NCI-H748 (cell line): Measurements from ENCODE around the gene WNT3A.

Experiments used
- DNase-seq: peaks from one replicate; lab custom pipeline; 2025; ENCODE audit not compliant: unreplicated experiment; lab: John Stamatoyannopoulos, UW

Gene WNT3A

GRCh38 chr1:228030451-228031201 lies 23.8 kb downstream of the WNT3A start:
- no peak for DNase-seq

GRCh38 chr1:228031276-228031995 lies 24.6 kb downstream of the WNT3A start:
- no peak for DNase-seq

DNA sequence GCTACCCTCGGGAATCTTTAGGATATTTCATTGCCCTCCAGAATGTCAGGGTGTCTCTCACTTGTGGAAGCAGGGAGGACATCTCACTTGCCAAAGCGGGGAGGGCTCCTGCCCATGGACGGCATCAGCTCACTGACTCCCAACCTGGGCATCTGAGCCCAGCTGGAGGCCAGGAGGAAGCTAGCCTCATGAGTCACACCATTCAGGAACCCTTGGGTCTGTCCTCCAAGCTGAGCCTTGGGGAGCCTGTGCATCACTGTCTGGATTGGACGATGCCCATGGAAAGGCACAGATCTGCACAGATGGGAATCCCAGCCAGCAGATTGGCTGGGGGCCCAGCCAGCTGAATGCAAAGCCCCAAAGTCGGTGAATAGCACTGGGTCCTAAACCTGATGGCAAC lies 25.2 kb downstream of the WNT3A start:
- no peak for DNase-seq

DNA sequence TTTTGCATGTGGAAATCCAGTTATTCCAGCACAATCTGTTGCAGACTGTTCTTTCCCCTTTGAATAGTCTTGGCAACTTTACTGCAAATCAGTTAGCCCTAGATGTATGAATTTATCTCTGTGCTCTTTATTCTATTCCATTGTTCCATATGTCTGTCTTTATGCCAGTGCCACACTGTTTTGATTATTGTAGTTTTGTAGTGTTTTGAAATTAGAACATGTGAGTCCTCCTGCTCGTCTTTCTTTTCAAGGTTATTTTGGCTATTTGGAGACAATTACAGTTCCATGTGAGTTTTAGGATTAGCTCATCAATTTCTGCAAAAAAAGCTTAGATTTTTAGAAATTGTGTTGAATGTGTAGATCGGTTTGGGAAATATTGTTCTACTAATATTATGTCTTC lies 26.6 kb downstream of the WNT3A start:
- DNase-seq: no peak

DNA sequence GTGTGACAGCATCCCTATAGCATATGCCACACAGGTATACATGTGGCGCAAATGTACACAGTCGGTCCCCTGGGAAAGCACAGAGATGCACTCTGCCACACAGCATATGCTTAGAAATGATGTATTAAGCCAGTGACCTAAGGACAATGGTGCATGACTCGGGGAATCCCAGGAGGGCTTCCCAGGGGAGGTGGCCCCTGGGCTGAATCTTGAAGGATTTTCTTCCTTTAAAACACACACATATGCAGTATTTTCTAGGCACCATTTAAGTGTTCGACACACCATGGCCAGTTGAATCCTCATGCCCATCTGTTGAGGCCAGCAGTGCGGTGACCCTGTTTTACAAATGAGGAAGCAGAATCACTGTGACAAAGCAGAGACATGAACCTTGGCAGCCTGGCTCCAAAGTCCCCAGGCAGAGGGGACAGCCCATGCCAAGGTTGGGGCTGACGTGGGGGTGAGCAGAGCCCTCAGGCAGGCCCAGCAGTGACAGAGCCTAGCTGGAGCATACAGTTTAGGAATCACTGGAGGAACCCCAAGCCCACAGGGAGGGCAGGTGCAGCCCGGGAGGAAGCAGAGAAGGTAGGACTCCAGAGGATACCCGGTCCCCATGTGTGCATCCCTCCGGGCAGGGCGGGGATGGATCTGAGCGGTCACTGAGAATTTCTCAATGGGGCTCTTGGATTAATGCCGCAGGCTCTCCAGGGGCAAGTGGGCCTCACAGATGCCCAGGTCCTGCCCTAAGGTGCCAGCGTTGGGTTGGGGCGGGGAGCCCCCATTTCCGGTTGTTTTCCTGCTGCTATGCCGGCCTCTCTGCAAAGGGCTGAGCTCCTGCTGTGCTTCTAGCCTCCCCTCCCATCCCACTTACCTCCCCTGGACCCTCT lies 28.4 kb downstream of the WNT3A start:
- no peak for DNase-seq

DNA sequence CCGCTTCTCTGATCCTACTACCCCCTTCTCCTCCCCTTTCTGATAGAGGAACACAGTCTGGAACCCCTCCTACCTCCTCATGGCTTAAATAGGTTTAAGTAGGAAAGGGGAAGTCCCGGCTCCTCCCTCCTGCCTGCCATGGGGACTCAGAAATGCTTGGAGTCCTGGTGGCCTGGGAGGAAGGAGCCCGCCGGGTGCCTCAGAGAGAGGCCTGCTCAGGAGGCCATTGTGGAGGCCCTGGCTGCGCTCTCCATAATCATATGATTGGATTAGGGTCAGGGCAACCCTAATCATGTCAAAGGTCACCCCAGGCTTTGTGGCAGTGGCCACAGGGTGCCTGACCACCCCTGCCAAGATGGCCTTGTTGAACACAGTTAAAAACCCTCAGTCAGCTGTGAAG lies 29.0 kb downstream of the WNT3A start:
- DNase-seq: no peak

DNA sequence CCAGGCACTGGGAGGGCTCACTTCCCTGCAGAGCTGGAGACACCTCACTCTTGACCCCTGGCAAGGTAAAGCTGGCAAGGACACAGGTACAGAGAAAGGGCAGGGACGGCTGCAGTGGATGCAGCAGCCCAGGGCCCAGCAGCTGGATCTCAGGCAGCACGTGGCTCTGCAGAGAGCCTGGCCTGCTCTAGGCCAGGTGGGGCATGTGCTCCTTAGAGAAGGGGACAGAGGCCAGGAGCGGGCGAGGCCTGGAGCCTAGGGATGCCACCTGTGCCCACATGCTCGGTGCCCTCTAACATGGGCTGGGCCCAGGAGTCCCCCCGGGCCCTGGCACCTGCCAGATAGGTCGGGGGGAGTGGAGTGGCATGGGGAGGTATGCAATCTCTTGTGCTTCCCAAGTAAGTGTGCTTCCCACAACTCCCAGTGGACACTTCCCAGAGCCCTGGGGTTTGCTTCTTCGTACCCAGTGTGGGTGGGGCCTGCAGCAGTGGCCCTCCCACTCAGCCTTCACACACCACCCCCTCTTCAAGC lies 30.0 kb downstream of the WNT3A start:
- DNase-seq: no peak

- DNase-seq: no peak
Measured at GRCh38 chr1:228037401-228038386, 30.9 kb downstream of the WNT3A start.

GRCh38 chr1:228038387-228039005 lies 31.7 kb downstream of the WNT3A start:
- no peak for DNase-seq

GRCh38 chr1:228039006-228039903 lies 32.5 kb downstream of the WNT3A start:
- DNase-seq: no peak

GRCh38 chr1:228039986-228040385 lies 33.2 kb downstream of the WNT3A start:
- no peak for DNase-seq

- no peak for DNase-seq
Measured at GRCh38 chr1:228041316-228041715, 34.5 kb downstream of the WNT3A start.

GRCh38 chr1:228042508-228042907 lies 35.7 kb downstream of the WNT3A start:
- DNase-seq: no peak

GRCh38 chr1:228043281-228043848 lies 36.6 kb downstream of the WNT3A start:
- no peak for DNase-seq

- no peak for DNase-seq
Measured at GRCh38 chr1:228044961-228045360, 38.2 kb downstream of the WNT3A start.

DNA sequence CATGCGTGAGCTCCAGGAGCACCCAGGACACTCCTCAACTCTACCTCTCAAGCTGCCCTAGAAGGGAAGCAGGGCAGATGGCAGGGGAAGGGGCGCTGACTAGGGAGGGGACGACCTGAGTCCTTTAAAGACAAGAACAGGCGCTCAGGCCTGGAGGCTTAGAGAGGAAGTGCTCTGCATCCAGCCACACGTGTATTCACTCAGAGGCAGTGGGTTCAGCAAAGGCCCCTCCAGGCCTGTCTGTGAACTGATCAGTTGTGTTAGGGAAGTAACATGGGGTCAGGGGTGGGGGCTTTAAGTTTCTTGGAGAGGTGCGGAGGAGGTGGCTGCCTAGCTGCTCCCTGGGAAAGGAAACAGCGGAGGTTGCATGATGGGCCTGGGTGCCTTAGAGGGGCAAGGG lies 38.6 kb downstream of the WNT3A start:
- no peak for DNase-seq

DNA sequence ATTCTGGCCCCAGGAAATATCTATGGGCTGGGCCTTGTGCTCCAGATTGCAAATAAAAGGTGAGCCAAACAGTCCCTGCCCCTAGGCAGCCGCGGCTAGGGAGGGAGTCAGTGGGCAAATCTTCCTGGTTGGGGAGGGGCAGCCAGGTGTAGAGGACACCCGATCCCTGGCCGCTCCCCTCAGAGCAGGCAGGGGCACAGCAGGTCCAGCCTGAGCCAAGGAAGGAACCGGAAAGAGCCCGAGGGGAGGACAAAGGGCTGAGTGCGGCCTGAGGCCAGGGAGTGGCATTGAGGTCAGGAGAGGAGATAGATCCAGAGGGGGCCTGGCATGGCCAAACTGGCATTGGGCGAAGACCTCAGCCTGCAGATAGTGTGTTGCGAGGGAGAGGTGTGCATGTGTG lies 39.1 kb downstream of the WNT3A start:
- no peak for DNase-seq

DNA sequence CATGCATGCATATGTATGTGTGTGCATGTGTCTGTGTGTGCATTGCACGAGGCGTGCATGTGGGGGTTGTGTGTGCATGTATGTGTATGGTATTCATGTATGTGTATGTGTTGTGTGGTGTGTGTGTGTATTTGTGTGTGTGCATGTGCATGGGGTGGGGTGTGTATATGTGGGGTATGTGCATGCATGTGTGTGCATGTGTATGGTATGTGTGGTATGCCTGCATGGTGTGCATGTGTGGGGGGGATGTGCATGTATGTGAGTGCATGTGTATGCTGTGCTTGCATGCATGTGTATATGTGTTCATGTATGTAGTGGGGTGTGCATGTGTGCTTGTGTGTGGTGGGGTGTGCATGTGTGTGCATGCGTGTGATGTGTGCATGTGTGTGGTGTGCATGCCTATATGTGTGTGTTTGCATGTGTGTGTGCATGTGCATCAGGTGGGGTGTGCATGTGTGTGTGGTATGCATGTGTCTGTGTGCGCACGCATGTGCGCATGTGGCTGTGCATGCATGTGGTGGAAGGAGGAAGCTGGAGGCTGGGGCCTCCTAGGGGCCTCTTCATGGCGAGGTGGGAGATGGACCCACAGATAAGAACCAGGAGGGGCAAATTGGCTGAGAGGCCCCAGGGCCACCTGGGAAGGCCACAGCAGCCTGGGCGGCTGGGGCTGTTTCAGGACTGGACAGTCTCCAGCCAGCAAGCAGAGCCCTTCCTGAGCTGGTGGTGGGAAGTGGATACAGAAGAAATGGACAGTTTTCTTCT lies 39.8 kb downstream of the WNT3A start:
- no peak for DNase-seq
